Astrocyte of the spinal cord (primary cell): ENCODE data around the gene EPC1.
A peak's percentile ranks its signal among the peaks of the same experiment; 100 is the strongest.

Experiments used
- DNase-seq: peaks from one replicate; pipeline ENCODE4 v3.0.0; 2011; ENCODE audit warnings: low read depth, low spot score
- H3K4me3 ChIP-seq: 2 replicates; pipeline ENCODE4 v1.5.1; 2011; ENCODE audit warnings: low read depth, mild to moderate bottlenecking, low read length, moderate library complexity
- CTCF ChIP-seq: IDR thresholded peaks from 2 replicates; pipeline ENCODE4 v1.5.1; 2012; ENCODE audit warnings: low read depth, mild to moderate bottlenecking, low read length, inconsistent platforms
- in situ Hi-C: cut with HindIII; loops from 2 replicates; pipeline ENCODE4 v1.10.0; 2017; ENCODE audit warnings: low sequenced_read_pairs

EPC1 gene

GRCh38 chr10:32298075-32298812, 48.7 kb downstream of the EPC1 start:
- no peak overlapping the region for H3K4me3 ChIP-seq
- TF ChIP-seq CTCF: no peak
- peak; percentile 85 for DNase-seq
- in situ Hi-C loops: no loop called here

- DNase-seq: no peak
- H3K4me3 ChIP-seq: no peak overlapping the region
- no peak for TF ChIP-seq CTCF
- in situ Hi-C loops: no loop called here
Observed at GRCh38 chr10:32295027-32295426, 51.9 kb downstream of the EPC1 start.

- TF ChIP-seq CTCF: no peak
- no peak for DNase-seq
- in situ Hi-C loops: no loop called here
- no peak overlapping the region for H3K4me3 ChIP-seq
Observed at GRCh38 chr10:32293581-32293980, 53.4 kb downstream of the EPC1 start.

GRCh38 chr10:32279795-32280194, 67.2 kb downstream of the EPC1 start:
- TF ChIP-seq CTCF: no peak
- DNase-seq: no peak
- in situ Hi-C loops: no loop called here
- H3K4me3 ChIP-seq: no peak overlapping the region

GRCh38 chr10:32273336-32273735, 73.6 kb downstream of the EPC1 start:
- in situ Hi-C loops: no loop called here
- TF ChIP-seq CTCF: no peak
- DNase-seq: no peak
- H3K4me3 ChIP-seq: no peak overlapping the region

GRCh38 chr10:32271617-32272016, 75.3 kb downstream of the EPC1 start:
- no peak overlapping the region for H3K4me3 ChIP-seq
- DNase-seq: peak; percentile 62

More at GRCh38 chr10:32271617-32272016, 75.3 kb downstream of the EPC1 start:
- TF ChIP-seq CTCF: no peak
- in situ Hi-C loops: no loop called here
